Activated CD4-positive, alpha-beta T cell treated with anti-CD3 and anti-CD28 coated beads, Interleukin-2, amount 10 ng/mL, durations not matched to agents 24 days and 14 days (primary cell): Measurements from ENCODE around the gene CHST3. TPM values are rescaled to one million over a fixed set of nuclear protein-coding genes. Genes with fewer than 3 reads are reported as not detected.

Source experiments
- DNase-seq: peaks from one replicate; pipeline ENCODE4 v3.0.0; 2022
- H3K27ac Mint-ChIP-seq: one replicate; pipeline ENCODE4 v1.8.0; 2022; ENCODE audit warnings: mild to moderate bottlenecking, mixed read lengths
- H3K27me3 Mint-ChIP-seq: one replicate; pipeline ENCODE4 v1.8.0; 2022; ENCODE audit warnings: mixed read lengths
- H3K36me3 Mint-ChIP-seq: one replicate; pipeline ENCODE4 v1.8.0; 2022; ENCODE audit warnings: low read depth, mild to moderate bottlenecking, mixed read lengths
- H3K4me1 Mint-ChIP-seq: one replicate; pipeline ENCODE4 v1.8.0; 2021; ENCODE audit warnings: mixed read lengths
- H3K4me3 Mint-ChIP-seq: one replicate; pipeline ENCODE4 v1.8.0; 2022; ENCODE audit warnings: mild to moderate bottlenecking, moderate library complexity, mixed read lengths
- H3K9me3 Mint-ChIP-seq: one replicate; pipeline ENCODE4 v1.8.0; 2021; ENCODE audit warnings: mixed read lengths
- intact Hi-C: fragments of 100-400 bp; cut with micrococcal nuclease; formaldehyde crosslinking; loops from one replicate; pipeline ENCODE4 v1.15.1; 2023
- total RNA-seq: library from RNA; stranded (reverse); gene quantifications from 2 replicates; pipeline ENCODE4 v1.2.3, GENCODE V29; 2022

The CHST3 gene
- total RNA-seq, 1 donor from 2014 or later: 0.63 TPM

DNA sequence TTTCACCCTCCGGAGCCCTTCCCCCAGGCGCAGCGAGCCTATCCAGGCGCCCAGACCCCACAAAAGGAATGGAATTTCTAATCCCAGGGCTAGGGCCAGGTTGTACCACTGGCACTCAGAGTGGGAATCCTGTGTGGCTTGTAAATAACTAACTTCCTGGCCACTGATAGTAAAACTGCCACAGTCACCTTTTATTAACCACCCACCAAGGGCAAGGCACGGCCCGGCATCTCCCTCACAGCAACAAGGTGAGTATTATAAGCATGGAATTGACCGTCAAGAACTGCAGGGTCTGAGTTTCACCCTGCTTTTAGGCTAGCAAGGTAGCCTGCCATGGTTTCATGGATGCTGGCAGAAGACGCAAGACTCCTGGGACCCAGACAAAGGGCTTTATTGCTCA lies 73.1 kb downstream of the CHST3 start:
- intact Hi-C loops: no loop called here

DNA sequence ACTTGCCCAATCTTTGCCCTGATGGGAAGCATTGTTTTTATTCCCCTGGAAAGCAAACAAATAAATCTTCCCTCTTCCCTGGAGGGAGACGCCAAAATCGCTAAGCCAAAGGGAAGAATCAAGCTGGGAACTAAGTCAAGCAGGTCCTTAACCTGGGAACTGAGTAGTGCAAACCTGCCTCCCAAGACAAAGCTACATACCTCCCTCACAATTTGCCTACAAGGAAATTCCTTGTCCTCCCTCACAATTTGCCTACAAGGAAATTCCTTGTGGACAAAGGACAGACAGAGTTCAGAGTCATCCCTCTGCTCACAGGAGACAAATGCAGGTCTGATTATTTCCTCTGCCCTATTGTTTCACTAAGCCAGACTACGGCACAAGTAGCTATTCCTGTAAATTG lies 73.6 kb downstream of the CHST3 start:
- no peak for DNase-seq
- intact Hi-C loops: no loop called here
- no peaks in the 10 kb centered on the region for H3K27me3 Mint-ChIP-seq
- H3K4me1 Mint-ChIP-seq: no peaks in the 10 kb centered on the region
- no peak overlapping the region for H3K27ac Mint-ChIP-seq
- H3K36me3 Mint-ChIP-seq: no peaks in the 10 kb centered on the region
- H3K4me3 Mint-ChIP-seq: no peak overlapping the region
- no peaks in the 10 kb centered on the region for H3K9me3 Mint-ChIP-seq

More for the DNA sequence above, 73.1 kb downstream of the CHST3 start:
- no peaks in the 10 kb centered on the region for H3K27me3 Mint-ChIP-seq
- no peaks in the 10 kb centered on the region for H3K9me3 Mint-ChIP-seq
- H3K36me3 Mint-ChIP-seq: no peaks in the 10 kb centered on the region
- no peak overlapping the region for H3K27ac Mint-ChIP-seq
- H3K4me3 Mint-ChIP-seq: no peak overlapping the region
- DNase-seq: no peak
- H3K4me1 Mint-ChIP-seq: no peaks in the 10 kb centered on the region

DNA sequence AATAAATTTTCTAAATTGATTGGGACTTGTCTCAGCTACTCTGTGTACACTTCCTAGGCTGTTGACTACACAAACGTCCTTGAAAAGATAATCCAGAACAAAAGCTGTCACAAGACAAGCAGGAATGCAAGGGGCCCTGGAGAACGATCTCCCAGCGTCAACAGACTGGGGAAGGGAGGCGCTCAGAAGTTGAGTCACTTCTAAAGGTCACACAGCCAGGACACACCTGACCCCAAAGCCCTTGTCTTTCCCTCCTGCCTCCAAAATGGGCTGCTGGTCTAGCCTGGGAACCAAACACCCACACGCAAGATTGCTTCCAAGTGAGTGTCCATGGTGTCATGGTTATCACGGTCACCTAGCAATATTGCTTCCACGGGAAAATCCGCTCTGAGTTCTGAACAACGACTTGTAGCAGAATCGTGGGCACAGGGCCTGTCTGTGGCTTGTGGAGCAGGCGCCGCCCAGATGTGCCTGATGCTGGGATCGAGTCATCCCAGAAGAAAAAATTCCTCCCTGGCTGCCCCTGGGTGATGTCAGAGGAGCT lies 74.3 kb downstream of the CHST3 start:
- H3K36me3 Mint-ChIP-seq: no peaks in the 10 kb centered on the region
- no peak overlapping the region for H3K4me3 Mint-ChIP-seq
- H3K27ac Mint-ChIP-seq: no peak overlapping the region
- no peaks in the 10 kb centered on the region for H3K27me3 Mint-ChIP-seq
- H3K9me3 Mint-ChIP-seq: no peaks in the 10 kb centered on the region
- H3K4me1 Mint-ChIP-seq: no peaks in the 10 kb centered on the region
- intact Hi-C loops: no loop called here
- DNase-seq: no peak

DNA sequence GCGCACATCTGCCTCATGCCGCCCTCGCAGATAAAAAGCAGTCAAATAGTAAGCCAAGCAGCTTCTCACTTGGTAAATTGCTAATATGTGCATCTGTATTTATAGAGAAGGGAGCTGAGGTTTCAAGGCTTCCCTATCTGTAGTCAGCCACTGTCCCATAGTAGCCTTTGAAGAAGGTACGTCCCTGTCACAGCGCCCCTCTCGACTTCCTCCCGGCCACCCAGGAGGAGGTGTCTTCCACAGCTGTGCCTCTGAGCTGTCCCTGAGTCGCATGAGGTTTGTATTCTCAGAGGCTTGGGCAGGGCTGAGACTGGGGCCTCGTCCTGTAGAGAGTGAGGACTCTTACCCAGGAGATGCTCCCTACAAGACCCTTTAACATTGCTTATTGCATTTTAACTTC lies 75.2 kb downstream of the CHST3 start:
- Mint-ChIP-seq H3K9me3 (no peaks in the 10 kb centered on the region), H3K4me1 (no peaks in the 10 kb centered on the region), H3K27ac (no peak overlapping the region), H3K27me3 (no peaks in the 10 kb centered on the region), H3K36me3 (no peaks in the 10 kb centered on the region), H3K4me3 (no peak overlapping the region)
- no peak for DNase-seq
- intact Hi-C loops: no loop called here

DNA sequence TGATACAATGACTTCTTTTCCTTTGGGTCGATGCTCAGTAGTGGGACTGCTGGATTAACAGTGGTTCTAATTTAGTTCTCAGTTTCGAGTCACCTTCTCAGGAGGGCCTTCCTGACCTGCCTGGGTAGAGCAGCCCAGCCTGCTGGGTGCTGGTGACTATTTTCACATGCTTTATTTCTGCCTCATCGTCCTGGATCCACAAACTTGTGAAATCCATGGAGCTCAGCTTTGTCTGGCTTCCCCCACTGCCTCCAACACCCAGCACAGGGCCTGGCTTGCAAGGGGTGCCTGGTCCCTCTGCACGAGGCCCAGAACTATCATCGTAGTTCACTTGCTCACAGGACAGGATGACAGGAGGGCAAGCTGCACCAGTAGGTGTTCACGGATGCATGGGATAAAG lies 77.3 kb downstream of the CHST3 start:
- no peaks in the 10 kb centered on the region for H3K27me3 Mint-ChIP-seq
- DNase-seq: no peak
- no peaks in the 10 kb centered on the region for H3K9me3 Mint-ChIP-seq
- H3K4me1 Mint-ChIP-seq: no peaks in the 10 kb centered on the region
- H3K4me3 Mint-ChIP-seq: no peak overlapping the region
- intact Hi-C loops: no loop called here
- H3K27ac Mint-ChIP-seq: no peak overlapping the region
- no peaks in the 10 kb centered on the region for H3K36me3 Mint-ChIP-seq

DNA sequence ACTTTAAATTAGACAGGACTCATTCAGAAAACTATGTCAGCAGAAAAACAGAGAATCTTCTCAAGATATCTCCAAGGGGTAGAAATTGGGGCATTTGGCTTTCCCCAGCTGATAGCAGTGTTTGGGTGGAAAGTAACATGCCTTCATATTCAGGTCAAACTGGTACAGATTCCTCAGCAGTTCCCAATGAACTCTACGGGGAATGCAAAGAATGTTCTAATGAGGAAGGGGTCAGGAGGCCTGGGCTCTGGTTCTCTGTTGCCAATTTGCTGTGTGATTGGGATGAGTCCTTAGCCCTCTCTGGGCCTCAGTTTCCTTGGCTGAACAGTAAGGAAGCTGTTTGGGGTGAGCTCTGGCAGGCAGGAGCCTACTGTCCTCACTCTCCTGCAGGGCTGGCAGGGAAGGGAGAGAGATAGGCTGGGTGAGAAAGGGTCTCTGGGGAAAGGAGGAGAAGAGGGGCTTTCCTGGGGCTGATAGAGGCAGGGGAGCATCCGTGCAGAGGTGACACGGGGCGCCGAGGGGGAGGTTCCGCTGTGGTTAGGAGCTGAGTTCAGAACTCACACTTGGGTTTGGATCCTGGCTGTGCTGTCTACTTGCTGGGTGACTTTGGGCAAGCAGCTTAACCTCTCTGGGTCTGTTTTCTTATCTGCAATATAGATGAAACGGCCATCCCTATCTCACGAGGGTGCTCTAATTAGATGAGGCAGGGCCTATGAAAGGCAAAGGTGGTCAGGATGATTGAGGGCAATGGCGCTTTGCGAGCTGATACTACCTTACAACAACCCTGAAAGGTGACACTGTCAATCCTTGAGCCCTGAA lies 79.0 kb downstream of the CHST3 start:
- peaks cover under 1% of the 10 kb centered on the region for H3K4me1 Mint-ChIP-seq
- no peak for DNase-seq
- intact Hi-C loops: no loop called here

DNA sequence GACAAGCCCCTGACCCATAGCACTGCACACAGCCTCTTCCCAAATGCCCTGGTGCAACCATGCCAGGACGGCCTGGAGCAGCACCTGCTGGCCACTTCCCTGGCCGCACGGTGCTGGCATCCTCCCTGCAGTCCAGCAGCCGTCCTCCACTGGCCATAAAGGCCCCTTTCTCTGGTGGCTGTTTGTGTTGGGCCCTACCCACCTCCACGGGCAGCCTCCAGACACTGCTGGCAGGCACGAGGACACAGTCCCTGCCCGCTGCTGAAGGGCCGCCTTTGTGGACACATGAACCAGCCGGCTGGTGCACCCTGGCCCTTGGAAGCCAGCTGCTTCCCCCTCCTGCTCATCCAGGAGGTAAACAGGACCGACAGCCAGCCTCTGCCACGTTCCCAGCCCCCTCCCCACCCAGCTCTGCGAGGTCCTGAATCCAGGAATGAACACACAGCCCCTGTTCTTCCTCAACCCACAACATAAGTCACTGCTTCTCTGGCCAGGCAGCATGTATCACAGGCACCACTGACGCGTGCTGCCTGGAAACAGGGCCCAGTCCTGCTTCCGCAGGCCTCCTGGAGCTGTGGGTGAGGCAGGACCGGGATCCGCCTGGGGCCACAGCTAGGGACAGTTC lies 80.3 kb downstream of the CHST3 start:
- Mint-ChIP-seq H3K36me3 (peaks cover 2% of the 10 kb centered on the region), H3K9me3 (no peaks in the 10 kb centered on the region), H3K27me3 (no peaks in the 10 kb centered on the region), H3K27ac (no peak overlapping the region), H3K4me1 (peaks cover 3% of the 10 kb centered on the region), H3K4me3 (no peak overlapping the region)
- DNase-seq: no peak
- intact Hi-C loops: no loop called here

More for the DNA sequence above, 79.0 kb downstream of the CHST3 start:
- H3K27me3 Mint-ChIP-seq: no peaks in the 10 kb centered on the region
- H3K27ac Mint-ChIP-seq: no peak overlapping the region
- H3K36me3 Mint-ChIP-seq: no peaks in the 10 kb centered on the region
- no peaks in the 10 kb centered on the region for H3K9me3 Mint-ChIP-seq
- no peak overlapping the region for H3K4me3 Mint-ChIP-seq

DNA sequence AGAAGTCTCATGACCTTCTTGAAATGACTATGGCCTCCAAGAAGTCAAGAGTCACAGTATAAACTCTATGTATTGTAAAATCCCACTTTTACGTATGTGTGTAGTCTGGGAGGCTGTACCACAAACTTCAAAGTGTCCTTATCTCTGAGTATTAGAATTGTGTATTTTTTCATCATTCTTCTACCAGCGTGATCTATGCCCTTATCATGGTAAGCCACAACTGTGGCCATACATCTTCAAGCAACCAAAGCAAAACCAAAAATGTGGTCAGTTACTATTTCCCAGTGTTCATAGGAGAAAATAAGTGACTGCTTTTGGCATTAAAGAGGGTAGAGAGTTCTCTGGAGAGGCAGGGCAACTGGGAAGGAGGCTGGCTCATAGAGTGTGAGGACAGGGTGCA lies 81.4 kb downstream of the CHST3 start:
- Mint-ChIP-seq H3K4me1 (peaks cover 6% of the 10 kb centered on the region), H3K4me3 (no peak overlapping the region), H3K36me3 (peaks cover 3% of the 10 kb centered on the region), H3K27me3 (no peaks in the 10 kb centered on the region), H3K9me3 (no peaks in the 10 kb centered on the region), H3K27ac (no peak overlapping the region)
- intact Hi-C loops: no loop called here
- no peak for DNase-seq

DNA sequence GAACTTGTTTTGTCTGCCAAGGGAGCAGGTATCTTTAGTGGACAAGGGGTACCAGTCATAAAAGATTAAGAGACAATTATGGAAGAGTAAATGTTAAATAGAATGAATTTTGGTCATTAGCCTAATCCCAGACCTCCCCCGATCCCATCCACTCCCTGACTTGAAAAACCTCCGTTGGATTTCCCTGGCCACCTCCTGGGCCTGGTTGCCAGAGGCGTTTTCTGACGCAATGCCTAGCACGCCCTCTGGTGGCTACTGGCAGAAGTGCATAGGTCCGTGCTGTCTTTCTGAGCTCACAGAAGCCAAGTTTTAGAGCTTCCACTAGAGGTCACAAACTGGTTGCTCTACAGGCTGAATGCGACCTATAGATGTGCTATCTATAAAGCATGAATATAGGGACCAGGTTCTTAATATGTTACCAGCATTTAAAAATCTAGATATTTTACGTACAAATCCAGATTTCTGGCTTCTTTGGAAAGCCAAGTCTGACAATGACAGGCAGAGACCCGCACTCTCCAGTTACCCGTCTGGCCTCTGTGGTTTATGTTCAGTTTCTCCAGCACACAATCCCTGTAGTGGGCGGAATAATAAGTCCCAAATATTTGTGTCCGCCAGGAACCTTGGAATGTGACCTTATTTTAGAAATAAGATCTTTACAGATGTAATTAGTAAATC lies 84.4 kb downstream of the CHST3 start:
- H3K9me3 Mint-ChIP-seq: no peaks in the 10 kb centered on the region
- intact Hi-C loops: loop anchor here (1.0 kb wide), 4 partner anchors 92 to 292 kb away; no protein-coding TSS in a partner anchor
- peak overlapping the region; percentile 72 for H3K27ac Mint-ChIP-seq
- no peaks in the 10 kb centered on the region for H3K27me3 Mint-ChIP-seq
- H3K4me3 Mint-ChIP-seq: no peak overlapping the region
- DNase-seq: peak; percentile 95
- H3K4me1 Mint-ChIP-seq: peaks cover 6% of the 10 kb centered on the region
- H3K36me3 Mint-ChIP-seq: peaks cover 3% of the 10 kb centered on the region

DNA sequence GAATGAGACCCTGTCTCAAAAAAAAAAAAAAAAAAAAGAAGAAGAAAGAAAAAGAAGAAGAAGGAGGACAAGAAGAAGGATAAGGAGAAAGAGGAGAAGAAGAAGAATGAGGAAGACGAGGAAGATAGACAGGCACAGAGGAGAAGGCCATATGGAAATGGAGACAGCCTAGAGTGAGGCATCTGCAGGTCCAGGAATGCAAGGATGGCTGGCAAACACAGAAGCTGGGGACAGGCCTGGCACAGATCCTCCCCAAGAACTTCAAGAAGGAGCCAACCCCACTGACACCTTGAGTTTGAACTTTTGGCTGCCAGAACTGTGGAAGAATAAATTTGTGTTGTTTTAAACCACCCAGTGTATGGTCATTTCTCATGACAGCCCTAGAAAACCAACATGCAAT lies 85.3 kb downstream of the CHST3 start:
- H3K27ac Mint-ChIP-seq: no peak overlapping the region
- intact Hi-C loops: no loop called here
- no peak overlapping the region for H3K4me3 Mint-ChIP-seq
- H3K9me3 Mint-ChIP-seq: no peaks in the 10 kb centered on the region
- H3K27me3 Mint-ChIP-seq: no peaks in the 10 kb centered on the region
- peaks cover 6% of the 10 kb centered on the region for H3K4me1 Mint-ChIP-seq
- H3K36me3 Mint-ChIP-seq: peaks cover 3% of the 10 kb centered on the region
- DNase-seq: no peak

DNA sequence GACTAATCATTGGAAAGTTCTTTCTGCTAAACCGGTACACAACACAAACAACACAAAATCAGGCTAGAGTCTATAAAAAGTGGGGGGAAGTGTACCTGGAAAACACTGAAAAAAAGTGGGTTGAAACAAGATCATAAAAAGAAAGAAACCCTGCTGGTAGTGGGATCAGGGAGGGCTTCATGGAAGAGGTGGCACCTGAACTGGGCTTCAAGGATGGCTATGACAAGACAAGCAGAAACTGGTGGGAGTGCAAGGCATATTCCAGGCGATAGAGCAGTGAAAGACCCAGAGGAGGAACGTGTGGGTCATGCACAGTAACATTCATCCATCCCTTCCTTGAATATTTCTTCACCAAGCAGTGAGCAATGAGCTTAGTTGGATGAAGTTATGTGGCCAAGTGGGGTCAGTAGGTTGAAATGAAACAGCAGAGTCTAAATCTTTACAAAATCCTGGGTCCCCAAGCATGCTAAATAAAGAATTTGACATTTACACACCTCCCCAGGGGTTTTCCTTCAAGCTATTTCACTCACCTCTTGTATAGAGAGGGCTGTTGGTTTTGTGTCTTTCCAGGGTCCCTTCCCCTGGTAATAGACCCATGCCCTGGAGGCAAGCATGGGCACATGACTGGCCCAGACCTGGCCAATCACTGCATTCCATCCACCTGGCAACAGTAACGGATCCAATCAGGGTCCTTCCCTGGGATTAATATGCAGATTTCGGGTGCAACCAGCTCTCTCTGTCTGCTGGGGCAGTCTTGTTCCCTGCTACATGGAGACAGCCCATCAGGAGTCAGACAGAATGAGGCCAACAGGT lies 86.0 kb downstream of the CHST3 start:
- H3K9me3 Mint-ChIP-seq: no peaks in the 10 kb centered on the region
- no peak overlapping the region for H3K4me3 Mint-ChIP-seq
- H3K4me1 Mint-ChIP-seq: peaks cover 9% of the 10 kb centered on the region
- H3K36me3 Mint-ChIP-seq: peaks cover 3% of the 10 kb centered on the region
- no peak for DNase-seq
- no peaks in the 10 kb centered on the region for H3K27me3 Mint-ChIP-seq
- no peak overlapping the region for H3K27ac Mint-ChIP-seq
- intact Hi-C loops: no loop called here

DNA sequence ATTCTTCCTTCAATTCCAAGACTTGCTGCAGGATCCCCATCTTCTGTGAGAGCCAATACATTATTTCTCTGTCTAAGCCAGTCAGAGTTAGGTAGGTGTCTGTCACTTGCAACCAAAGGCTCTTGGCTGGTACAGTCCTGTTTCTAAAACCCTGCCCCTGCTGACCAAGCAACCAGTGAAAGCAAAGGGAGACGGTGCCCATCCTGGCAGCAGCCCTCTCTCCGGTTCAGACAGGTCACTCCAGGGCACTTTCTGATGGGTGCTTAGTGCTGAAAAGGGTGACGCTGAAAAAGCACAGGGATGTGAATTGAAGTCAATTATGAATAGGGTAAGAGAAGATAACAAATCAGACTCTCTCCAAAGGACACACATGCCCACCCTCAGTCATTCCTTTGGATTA lies 86.7 kb downstream of the CHST3 start:
- H3K4me3 Mint-ChIP-seq: no peak overlapping the region
- peaks cover 3% of the 10 kb centered on the region for H3K36me3 Mint-ChIP-seq
- intact Hi-C loops: no loop called here

DNA sequence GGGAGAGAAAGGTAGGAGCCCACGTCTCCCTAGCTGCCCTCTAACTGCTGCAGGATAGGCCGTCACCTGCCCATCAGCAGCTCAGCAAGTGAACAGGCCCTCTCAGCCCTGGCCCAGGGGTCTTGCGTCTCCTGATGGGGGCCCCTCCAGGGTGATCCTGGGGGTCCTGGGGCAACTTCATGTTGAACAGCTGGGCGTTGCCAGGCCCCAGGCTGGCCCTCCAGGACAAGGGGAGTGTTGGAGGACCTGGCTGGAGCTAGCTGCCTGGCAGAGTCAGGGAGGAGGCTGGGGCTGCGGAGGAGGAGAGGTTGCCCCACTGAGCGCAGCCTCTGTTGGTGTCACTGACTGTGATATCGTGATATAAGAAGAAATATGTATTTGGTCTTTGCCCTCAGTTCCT lies 89.5 kb downstream of the CHST3 start:
- DNase-seq: no peak
- Mint-ChIP-seq H3K4me1 (peaks cover 9% of the 10 kb centered on the region), H3K9me3 (no peaks in the 10 kb centered on the region), H3K27me3 (no peaks in the 10 kb centered on the region), H3K27ac (no peak overlapping the region), H3K36me3 (peaks cover 3% of the 10 kb centered on the region), H3K4me3 (no peak overlapping the region)
- intact Hi-C loops: no loop called here

More for the DNA sequence above, 86.7 kb downstream of the CHST3 start:
- Mint-ChIP-seq H3K9me3 (no peaks in the 10 kb centered on the region), H3K27me3 (no peaks in the 10 kb centered on the region), H3K27ac (no peak overlapping the region), H3K4me1 (peaks cover 11% of the 10 kb centered on the region)
- DNase-seq: no peak
